Measurements from ENCODE around the gene PHLDB2.

Gene PHLDB2

GRCh38 chr3:111848778-111849177, 10.3 kb upstream of the PHLDB2 start (continued):
- TF ChIP-seq ZNF70 (CRISPR knock-in tag; IDR thresholded peaks at IDR 0.05), result no peak
- TF ChIP-seq RARB (CRISPR knock-in tag; IDR thresholded peaks at IDR 0.05), result no peak
- TF ChIP-seq POU6F1 (CRISPR knock-in tag; IDR thresholded peaks at IDR 0.05; ENCODE audit: borderline replicate concordance, low read depth), result no peak
- TF ChIP-seq OSR1 (CRISPR knock-in tag; IDR thresholded peaks at IDR 0.05), result no peak

- ATAC-seq, result no peak
- TF ChIP-seq POU6F1 (CRISPR knock-in tag; IDR thresholded peaks at IDR 0.05; ENCODE audit: borderline replicate concordance, low read depth) (no peak), SNAI2 (CRISPR knock-in tag; IDR thresholded peaks at IDR 0.05) (no peak), BACH2 (CRISPR knock-in tag; IDR thresholded peaks at IDR 0.05; ENCODE audit: borderline replicate concordance) (no peak), ARNTL (CRISPR knock-in tag; IDR thresholded peaks at IDR 0.05; ENCODE audit: borderline replicate concordance, low read depth) (no peak), PPARA (CRISPR knock-in tag; IDR thresholded peaks at IDR 0.05; ENCODE audit: borderline replicate concordance) (no peak), ZNF8 (CRISPR knock-in tag; IDR thresholded peaks at IDR 0.05) (no peak), TOX (CRISPR knock-in tag; IDR thresholded peaks at IDR 0.05; ENCODE audit: borderline replicate concordance) (no peak)
- TF ChIP-seq, protein P1, sequence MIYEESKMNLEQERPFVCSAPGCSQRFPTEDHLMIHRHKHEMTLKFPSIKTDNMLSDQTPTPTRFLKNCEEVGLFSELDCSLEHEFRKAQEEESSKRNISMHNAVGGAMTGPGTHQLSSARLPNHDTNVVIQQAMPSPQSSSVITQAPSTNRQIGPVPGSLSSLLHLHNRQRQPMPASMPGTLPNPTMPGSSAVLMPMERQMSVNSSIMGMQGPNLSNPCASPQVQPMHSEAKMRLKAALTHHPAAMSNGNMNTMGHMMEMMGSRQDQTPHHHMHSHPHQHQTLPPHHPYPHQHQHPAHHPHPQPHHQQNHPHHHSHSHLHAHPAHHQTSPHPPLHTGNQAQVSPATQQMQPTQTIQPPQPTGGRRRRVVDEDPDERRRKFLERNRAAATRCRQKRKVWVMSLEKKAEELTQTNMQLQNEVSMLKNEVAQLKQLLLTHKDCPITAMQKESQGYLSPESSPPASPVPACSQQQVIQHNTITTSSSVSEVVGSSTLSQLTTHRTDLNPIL (CRISPR knock-in tag; IDR thresholded peaks at IDR 0.05; ENCODE audit: low read depth), result no peak
Observed at GRCh38 chr3:111850537-111850936, 8.5 kb upstream of the PHLDB2 start.

DNA sequence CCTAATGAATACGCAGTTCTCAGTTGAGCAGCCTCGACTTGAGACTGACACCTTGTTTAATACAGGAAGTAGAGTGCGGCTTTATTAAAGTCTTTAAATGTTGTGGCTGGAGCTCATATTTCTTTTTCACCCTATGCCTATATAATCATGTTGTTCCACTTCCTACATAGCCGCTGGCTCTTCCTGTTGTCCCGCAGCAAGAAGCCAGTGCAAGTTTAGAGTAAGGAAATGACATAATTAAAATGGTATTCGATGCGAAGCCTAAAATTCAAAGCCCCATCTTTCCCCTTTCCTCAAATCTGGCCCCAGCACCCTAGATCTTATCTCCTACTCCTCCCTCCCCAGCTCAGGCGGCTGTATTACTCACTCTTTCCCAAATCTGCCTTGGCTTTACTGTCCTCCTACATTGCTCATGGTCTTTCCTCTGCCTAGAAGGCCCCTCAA, 7.5 kb upstream of the PHLDB2 start:
- peak; percentile 79 for ATAC-seq
- TF ChIP-seq, protein P2, sequence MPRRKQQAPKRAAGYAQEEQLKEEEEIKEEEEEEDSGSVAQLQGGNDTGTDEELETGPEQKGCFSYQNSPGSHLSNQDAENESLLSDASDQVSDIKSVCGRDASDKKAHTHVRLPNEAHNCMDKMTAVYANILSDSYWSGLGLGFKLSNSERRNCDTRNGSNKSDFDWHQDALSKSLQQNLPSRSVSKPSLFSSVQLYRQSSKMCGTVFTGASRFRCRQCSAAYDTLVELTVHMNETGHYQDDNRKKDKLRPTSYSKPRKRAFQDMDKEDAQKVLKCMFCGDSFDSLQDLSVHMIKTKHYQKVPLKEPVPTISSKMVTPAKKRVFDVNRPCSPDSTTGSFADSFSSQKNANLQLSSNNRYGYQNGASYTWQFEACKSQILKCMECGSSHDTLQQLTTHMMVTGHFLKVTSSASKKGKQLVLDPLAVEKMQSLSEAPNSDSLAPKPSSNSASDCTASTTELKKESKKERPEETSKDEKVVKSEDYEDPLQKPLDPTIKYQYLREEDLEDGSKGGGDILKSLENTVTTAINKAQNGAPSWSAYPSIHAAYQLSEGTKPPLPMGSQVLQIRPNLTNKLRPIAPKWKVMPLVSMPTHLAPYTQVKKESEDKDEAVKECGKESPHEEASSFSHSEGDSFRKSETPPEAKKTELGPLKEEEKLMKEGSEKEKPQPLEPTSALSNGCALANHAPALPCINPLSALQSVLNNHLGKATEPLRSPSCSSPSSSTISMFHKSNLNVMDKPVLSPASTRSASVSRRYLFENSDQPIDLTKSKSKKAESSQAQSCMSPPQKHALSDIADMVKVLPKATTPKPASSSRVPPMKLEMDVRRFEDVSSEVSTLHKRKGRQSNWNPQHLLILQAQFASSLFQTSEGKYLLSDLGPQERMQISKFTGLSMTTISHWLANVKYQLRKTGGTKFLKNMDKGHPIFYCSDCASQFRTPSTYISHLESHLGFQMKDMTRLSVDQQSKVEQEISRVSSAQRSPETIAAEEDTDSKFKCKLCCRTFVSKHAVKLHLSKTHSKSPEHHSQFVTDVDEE (CRISPR knock-in tag; IDR thresholded peaks at IDR 0.05), result no peak
- TF ChIP-seq ZNF565 (CRISPR knock-in tag; conservative IDR thresholded peaks at IDR 0.05; ENCODE audit: low read depth) (no peak), ZNF8 (CRISPR knock-in tag; IDR thresholded peaks at IDR 0.05) (no peak), GLIS3 (CRISPR knock-in tag; IDR thresholded peaks at IDR 0.05) (no peak), ARNTL (CRISPR knock-in tag; IDR thresholded peaks at IDR 0.05; ENCODE audit: borderline replicate concordance, low read depth) (no peak)
- TF ChIP-seq, protein P1 (CRISPR knock-in tag; IDR thresholded peaks at IDR 0.05; ENCODE audit: low read depth), result no peak

- no peak for ATAC-seq
- no peak for TF ChIP-seq ZNF565 (CRISPR knock-in tag; conservative IDR thresholded peaks at IDR 0.05; ENCODE audit: low read depth)
- TF ChIP-seq OSR1 (CRISPR knock-in tag; IDR thresholded peaks at IDR 0.05), result no peak
- TF ChIP-seq TOX (CRISPR knock-in tag; IDR thresholded peaks at IDR 0.05; ENCODE audit: borderline replicate concordance), result no peak
- no peak for TF ChIP-seq PPARA (CRISPR knock-in tag; IDR thresholded peaks at IDR 0.05; ENCODE audit: borderline replicate concordance)
- TF ChIP-seq CSRNP3 (CRISPR knock-in tag; IDR thresholded peaks at IDR 0.05), result no peak
- no peak for TF ChIP-seq RARB (CRISPR knock-in tag; IDR thresholded peaks at IDR 0.05)
- no peak for TF ChIP-seq SNAI2 (CRISPR knock-in tag; IDR thresholded peaks at IDR 0.05)
- no peak for TF ChIP-seq ZNF8 (CRISPR knock-in tag; IDR thresholded peaks at IDR 0.05)
- no peak for TF ChIP-seq TCF4 (CRISPR knock-in tag; IDR thresholded peaks at IDR 0.05; ENCODE audit: borderline replicate concordance)
- no peak for TF ChIP-seq BACH2 (CRISPR knock-in tag; IDR thresholded peaks at IDR 0.05; ENCODE audit: borderline replicate concordance)
- TF ChIP-seq, protein P3, sequence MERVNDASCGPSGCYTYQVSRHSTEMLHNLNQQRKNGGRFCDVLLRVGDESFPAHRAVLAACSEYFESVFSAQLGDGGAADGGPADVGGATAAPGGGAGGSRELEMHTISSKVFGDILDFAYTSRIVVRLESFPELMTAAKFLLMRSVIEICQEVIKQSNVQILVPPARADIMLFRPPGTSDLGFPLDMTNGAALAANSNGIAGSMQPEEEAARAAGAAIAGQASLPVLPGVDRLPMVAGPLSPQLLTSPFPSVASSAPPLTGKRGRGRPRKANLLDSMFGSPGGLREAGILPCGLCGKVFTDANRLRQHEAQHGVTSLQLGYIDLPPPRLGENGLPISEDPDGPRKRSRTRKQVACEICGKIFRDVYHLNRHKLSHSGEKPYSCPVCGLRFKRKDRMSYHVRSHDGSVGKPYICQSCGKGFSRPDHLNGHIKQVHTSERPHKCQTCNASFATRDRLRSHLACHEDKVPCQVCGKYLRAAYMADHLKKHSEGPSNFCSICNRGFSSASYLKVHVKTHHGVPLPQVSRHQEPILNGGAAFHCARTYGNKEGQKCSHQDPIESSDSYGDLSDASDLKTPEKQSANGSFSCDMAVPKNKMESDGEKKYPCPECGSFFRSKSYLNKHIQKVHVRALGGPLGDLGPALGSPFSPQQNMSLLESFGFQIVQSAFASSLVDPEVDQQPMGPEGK (CRISPR knock-in tag; IDR thresholded peaks at IDR 0.05; ENCODE audit: borderline replicate concordance), result no peak
- TF ChIP-seq ZFP30 (CRISPR knock-in tag; IDR thresholded peaks at IDR 0.05), result no peak
- TF ChIP-seq ARNTL (CRISPR knock-in tag; IDR thresholded peaks at IDR 0.05; ENCODE audit: borderline replicate concordance, low read depth), result no peak
- no peak for TF ChIP-seq CSDC2 (CRISPR knock-in tag; IDR thresholded peaks at IDR 0.05)
- TF ChIP-seq ESRRG (CRISPR knock-in tag; IDR thresholded peaks at IDR 0.05), result no peak
Observed at GRCh38 chr3:111852540-111852939, 6.5 kb upstream of the PHLDB2 start.
